ENCODE data around the gene SMG6.

Gene SMG6

DNA sequence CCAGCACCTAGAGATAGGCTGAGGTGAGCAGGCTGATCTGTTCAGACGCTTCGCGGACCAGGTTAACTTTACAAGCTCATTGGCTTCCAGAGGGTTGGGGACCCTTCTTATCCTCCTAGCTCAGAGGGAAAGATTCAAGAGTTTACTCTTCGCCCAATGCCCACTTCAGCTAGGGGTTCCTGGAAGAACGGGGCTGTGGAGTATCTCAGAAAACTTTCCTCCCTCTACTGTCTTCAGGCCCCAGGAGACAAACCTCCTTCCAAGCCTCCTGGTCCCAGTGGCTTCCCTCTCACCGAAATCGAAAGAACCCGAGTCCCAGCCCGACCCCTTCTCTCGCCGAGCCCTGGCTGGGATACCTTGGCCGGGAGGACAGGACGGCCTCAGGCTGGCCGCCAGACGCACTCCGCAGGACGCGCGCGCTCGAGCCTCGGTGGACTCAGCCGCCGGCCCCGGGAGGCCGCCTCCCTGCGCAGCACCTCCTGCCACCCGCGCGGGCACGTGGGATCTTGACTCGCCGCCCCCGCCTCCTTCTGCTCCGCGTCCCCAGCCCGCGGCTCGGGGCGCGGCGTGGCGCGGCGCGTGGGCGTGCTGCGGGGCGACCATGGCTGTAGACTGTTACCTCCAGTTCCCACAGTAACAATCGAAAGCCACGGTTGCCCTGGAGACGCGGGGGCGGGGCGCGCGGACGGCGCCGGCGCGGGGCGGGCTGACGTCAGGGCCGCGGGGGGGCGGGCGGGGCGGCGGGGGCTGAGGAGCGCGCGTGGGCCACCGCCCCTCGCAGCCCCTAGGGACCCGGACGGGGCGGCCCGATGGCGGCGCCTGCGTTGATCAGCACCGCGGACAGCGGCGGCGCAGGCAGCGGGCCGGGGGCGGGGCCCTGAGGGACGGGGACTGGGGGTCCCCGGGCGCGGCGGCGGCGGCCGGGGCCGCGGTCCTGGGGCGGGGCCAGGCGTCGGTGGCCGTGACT is 254.0 kb downstream of the SMG6 start:
- no peaks in the 10 kb centered on the region for H3K36me3 ChIP-seq (ENCODE audit: control insufficient read depth, insufficient read depth, low read length)
- H3K4me3 ChIP-seq (ENCODE audit: low read depth, low read length), result peak overlapping the region; percentile 55
- no peak overlapping the region for H3K27ac ChIP-seq (ENCODE audit: low read depth, low read length)
- no peak overlapping the region for H3K9ac ChIP-seq (ENCODE audit: low read depth, low read length)
- H3K27me3 ChIP-seq (ENCODE audit: control insufficient read depth, insufficient read depth, low read length), result peaks cover 66% of the 10 kb centered on the region
- peaks cover 2% of the 10 kb centered on the region; the same call in 1 of the 2 replicates for H3K4me1 ChIP-seq (ENCODE audit: control insufficient read depth, insufficient read depth, low read length)
- H3K9me3 ChIP-seq (ENCODE audit: control insufficient read depth, insufficient read depth, low read length), result no peaks in the 10 kb centered on the region

DNA sequence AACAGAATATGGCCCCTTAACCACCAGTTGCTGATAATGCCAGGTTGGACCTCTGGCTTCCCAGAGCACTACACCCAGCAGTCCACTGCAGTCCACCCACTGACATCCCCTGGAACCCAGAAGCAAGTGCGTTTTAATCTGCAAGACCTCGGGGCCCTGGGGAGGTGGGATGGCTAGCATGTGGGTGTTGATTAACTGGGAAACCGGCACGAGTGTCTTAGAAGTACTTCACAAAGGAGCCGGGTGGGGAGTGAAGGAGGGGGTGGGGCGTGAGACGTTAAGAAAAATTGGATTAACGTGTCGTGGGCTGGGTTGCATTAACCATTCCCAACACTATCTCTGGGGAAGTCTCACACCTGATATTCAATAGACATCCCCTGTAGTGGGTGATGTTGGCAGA is 254.8 kb downstream of the SMG6 start:
- Histone ChIP-seq H3K36me3 (ENCODE audit: control insufficient read depth, insufficient read depth, low read length) (peaks cover 1% of the 10 kb centered on the region), H3K9ac (ENCODE audit: low read depth, low read length) (no peak overlapping the region), H3K4me1 (ENCODE audit: control insufficient read depth, insufficient read depth, low read length) (no peaks in the 10 kb centered on the region), H3K27ac (ENCODE audit: low read depth, low read length) (no peak overlapping the region), H3K9me3 (ENCODE audit: control insufficient read depth, insufficient read depth, low read length) (no peaks in the 10 kb centered on the region), H3K27me3 (ENCODE audit: control insufficient read depth, insufficient read depth, low read length) (peaks cover 58% of the 10 kb centered on the region), H3K4me3 (ENCODE audit: low read depth, low read length) (no peak overlapping the region)

DNA sequence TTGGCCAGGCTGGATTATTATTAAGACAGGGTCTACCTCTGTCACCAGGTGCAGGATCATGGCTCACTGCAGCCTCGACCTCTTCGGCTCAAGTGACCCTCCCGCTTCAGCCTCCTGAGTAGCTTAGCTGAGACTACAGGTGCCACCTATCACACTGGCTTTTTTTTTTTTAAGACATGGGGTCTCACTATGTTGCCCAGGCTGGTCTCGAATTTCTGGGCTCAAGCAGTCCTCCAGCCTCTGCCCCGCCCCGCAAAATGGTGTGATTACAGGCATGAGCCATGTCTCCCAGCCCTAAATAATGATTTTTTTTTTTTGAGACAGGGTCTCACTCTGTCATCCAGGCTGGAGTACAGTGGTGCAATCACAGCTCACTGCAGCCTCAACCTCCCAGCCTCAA is 256.0 kb downstream of the SMG6 start:
- Histone ChIP-seq H3K9ac (ENCODE audit: low read depth, low read length) (no peak overlapping the region), H3K27ac (ENCODE audit: low read depth, low read length) (no peak overlapping the region), H3K36me3 (ENCODE audit: control insufficient read depth, insufficient read depth, low read length) (peaks cover 13% of the 10 kb centered on the region), H3K27me3 (ENCODE audit: control insufficient read depth, insufficient read depth, low read length) (peaks cover 47% of the 10 kb centered on the region), H3K4me3 (ENCODE audit: low read depth, low read length) (no peak overlapping the region), H3K4me1 (ENCODE audit: control insufficient read depth, insufficient read depth, low read length) (0 out of 2 replicates have a peak, but pooled peaks cover 3% of the 10 kb centered on the region), H3K9me3 (ENCODE audit: control insufficient read depth, insufficient read depth, low read length) (no peaks in the 10 kb centered on the region)

GRCh38 chr17:2044263-2044894 is 259.2 kb downstream of the SMG6 start:
- H3K4me3 ChIP-seq (ENCODE audit: low read depth, low read length), result no peak overlapping the region
- no peak overlapping the region for H3K9ac ChIP-seq (ENCODE audit: low read depth, low read length)
- H3K9me3 ChIP-seq (ENCODE audit: control insufficient read depth, insufficient read depth, low read length), result no peaks in the 10 kb centered on the region
- peaks cover 13% of the 10 kb centered on the region for H3K36me3 ChIP-seq (ENCODE audit: control insufficient read depth, insufficient read depth, low read length)
- no peak overlapping the region for H3K27ac ChIP-seq (ENCODE audit: low read depth, low read length)
- 0 out of 2 replicates have a peak, but pooled peaks cover 3% of the 10 kb centered on the region for H3K4me1 ChIP-seq (ENCODE audit: control insufficient read depth, insufficient read depth, low read length)
- H3K27me3 ChIP-seq (ENCODE audit: control insufficient read depth, insufficient read depth, low read length), result peaks cover 28% of the 10 kb centered on the region

DNA sequence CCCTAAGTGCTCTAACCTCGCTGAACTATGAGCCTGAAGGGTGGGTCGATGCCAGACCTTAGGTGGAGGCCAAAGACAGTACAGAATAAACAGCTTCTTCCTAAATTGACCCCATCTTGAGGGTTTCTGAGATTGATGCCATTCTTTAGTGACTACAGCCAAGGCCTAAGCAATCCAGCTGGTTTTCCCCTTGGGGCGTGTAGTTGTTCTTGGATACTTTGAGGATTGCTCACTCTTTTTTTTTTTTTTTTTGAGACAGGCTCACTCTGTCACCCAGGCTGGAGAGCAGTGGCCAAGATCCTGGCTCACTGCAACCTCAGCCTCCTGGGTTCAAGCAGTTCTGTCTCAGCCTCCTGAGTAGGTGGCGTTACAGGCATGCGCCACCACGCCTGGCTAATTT is 259.8 kb downstream of the SMG6 start:
- H3K27me3 ChIP-seq (ENCODE audit: control insufficient read depth, insufficient read depth, low read length), result peaks cover 22% of the 10 kb centered on the region
- 0 out of 2 replicates have a peak, but pooled peaks cover 3% of the 10 kb centered on the region for H3K4me1 ChIP-seq (ENCODE audit: control insufficient read depth, insufficient read depth, low read length)
- no peak overlapping the region for H3K27ac ChIP-seq (ENCODE audit: low read depth, low read length)
- no peaks in the 10 kb centered on the region for H3K9me3 ChIP-seq (ENCODE audit: control insufficient read depth, insufficient read depth, low read length)
- no peak overlapping the region for H3K9ac ChIP-seq (ENCODE audit: low read depth, low read length)
- H3K4me3 ChIP-seq (ENCODE audit: low read depth, low read length), result no peak overlapping the region
- peaks cover 13% of the 10 kb centered on the region for H3K36me3 ChIP-seq (ENCODE audit: control insufficient read depth, insufficient read depth, low read length)

DNA sequence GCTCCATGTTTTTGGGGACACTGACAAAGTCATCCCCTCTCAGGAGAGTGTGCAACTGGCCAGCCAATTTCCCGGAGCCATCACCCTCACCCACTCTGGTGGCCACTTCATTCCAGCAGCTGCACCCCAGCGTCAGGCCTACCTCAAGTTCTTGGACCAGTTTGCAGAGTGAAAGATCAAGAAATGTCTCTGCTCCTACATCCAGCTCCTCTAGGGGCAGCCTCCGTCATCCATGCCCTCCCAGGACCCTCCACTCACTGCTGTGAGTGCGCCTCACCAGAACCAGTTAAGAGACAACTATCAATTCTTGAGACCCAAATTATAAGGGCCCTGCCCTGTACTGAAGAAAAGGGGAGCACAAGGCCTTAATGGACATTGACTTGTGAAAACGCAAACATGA is 260.7 kb downstream of the SMG6 start:
- no peak overlapping the region; the same call in 1 of the 2 replicates for H3K4me3 ChIP-seq (ENCODE audit: low read depth, low read length)
- no peak overlapping the region for H3K27ac ChIP-seq (ENCODE audit: low read depth, low read length)

DNA sequence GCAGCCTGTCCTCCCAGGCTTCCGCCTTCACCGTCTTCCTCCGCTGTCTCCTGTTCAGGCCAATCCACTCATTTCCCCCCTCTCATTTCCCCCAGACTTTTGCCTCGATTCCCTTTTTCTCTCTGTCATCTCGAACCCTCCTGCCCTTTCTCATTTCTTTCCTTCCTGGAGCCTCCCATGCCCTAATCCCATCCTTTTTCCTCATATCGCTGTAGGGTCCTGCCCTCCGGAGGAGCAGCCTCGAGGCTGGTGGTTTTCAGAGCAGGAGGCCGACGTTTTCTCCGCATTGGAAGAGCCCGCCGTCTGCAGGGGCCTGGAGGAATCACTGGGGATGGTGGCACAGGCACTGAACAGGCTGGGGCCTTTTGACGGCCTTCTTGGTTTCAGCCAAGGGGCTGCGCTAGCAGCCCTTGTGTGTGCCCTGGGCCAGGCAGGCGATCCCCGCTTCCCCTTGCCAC is 261.2 kb downstream of the SMG6 start:
- peaks cover 13% of the 10 kb centered on the region for H3K36me3 ChIP-seq (ENCODE audit: control insufficient read depth, insufficient read depth, low read length)
- H3K27ac ChIP-seq (ENCODE audit: low read depth, low read length), result peak overlapping the region; percentile 6
- H3K9me3 ChIP-seq (ENCODE audit: control insufficient read depth, insufficient read depth, low read length), result no peaks in the 10 kb centered on the region
- 0 out of 2 replicates have a peak, but pooled peaks cover 3% of the 10 kb centered on the region for H3K4me1 ChIP-seq (ENCODE audit: control insufficient read depth, insufficient read depth, low read length)
- H3K9ac ChIP-seq (ENCODE audit: low read depth, low read length), result peak overlapping the region; percentile 87
- H3K27me3 ChIP-seq (ENCODE audit: control insufficient read depth, insufficient read depth, low read length), result peaks cover 8% of the 10 kb centered on the region
- H3K4me3 ChIP-seq (ENCODE audit: low read depth, low read length), result peak overlapping the region; percentile 90

More for the DNA sequence above, 260.7 kb downstream of the SMG6 start:
- Histone ChIP-seq H3K4me1 (ENCODE audit: control insufficient read depth, insufficient read depth, low read length) (0 out of 2 replicates have a peak, but pooled peaks cover 3% of the 10 kb centered on the region), H3K36me3 (ENCODE audit: control insufficient read depth, insufficient read depth, low read length) (peaks cover 13% of the 10 kb centered on the region), H3K27me3 (ENCODE audit: control insufficient read depth, insufficient read depth, low read length) (peaks cover 13% of the 10 kb centered on the region), H3K9ac (ENCODE audit: low read depth, low read length) (no peak overlapping the region), H3K9me3 (ENCODE audit: control insufficient read depth, insufficient read depth, low read length) (no peaks in the 10 kb centered on the region)

GRCh38 chr17:2041561-2042389 is 261.8 kb downstream of the SMG6 start, which contains the start of gene OVCA2:
Gene OVCA2 (plus strand): TSS chr17:2042022. CDS start chr17:2042048, 26 bp downstream.
- H3K9ac ChIP-seq (ENCODE audit: low read depth, low read length), result peak within 1 kb of the TSS; percentile 87
- peak within 1 kb of the TSS; percentile 84 for H3K27ac ChIP-seq (ENCODE audit: low read depth, low read length)
- H3K9me3 ChIP-seq (ENCODE audit: control insufficient read depth, insufficient read depth, low read length), result no peaks in the 10 kb centered on the region
- H3K4me3 ChIP-seq (ENCODE audit: low read depth, low read length), result peak within 1 kb of the TSS; percentile 90
- peaks cover 6% of the 10 kb centered on the region; the same call in 1 of the 2 replicates for H3K27me3 ChIP-seq (ENCODE audit: control insufficient read depth, insufficient read depth, low read length)
- H3K36me3 ChIP-seq (ENCODE audit: control insufficient read depth, insufficient read depth, low read length), result peaks cover 13% of the 10 kb centered on the region
- 0 out of 2 replicates have a peak, but pooled peaks cover 3% of the 10 kb centered on the region for H3K4me1 ChIP-seq (ENCODE audit: control insufficient read depth, insufficient read depth, low read length)

DNA sequence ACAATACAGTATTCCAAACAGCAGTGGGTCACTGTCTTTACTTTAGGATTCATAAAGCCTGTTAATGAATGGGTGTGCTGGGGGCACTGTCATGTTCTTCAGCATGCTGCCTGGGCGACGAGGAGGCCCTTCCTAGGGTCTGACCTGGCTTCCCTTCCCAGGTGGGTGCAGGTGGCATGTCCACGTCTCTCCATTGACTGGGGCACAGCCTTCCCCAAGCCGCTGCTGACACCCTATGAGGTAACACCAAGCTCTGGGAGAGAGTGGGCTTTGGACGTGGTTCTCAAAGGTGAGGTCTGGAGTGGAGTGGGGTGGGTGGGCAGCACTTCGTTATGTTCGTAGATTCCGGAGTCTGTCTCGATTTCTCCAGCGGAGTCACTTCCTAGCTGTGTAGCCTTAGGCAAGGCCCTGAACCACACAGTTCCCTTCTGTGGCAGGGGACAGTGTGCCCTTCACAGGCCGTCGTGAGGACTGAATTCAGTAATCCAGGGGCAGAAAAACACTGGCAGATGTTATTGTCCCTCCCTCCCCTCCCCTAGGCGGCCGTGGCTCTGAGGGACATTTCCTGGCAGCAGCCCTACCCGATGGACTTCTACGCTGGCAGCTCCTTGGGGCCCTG is 262.5 kb downstream of the SMG6 start:
- Histone ChIP-seq H3K36me3 (ENCODE audit: control insufficient read depth, insufficient read depth, low read length) (peaks cover 14% of the 10 kb centered on the region), H3K27me3 (ENCODE audit: control insufficient read depth, insufficient read depth, low read length) (peaks cover 6% of the 10 kb centered on the region; the same call in 1 of the 2 replicates), H3K27ac (ENCODE audit: low read depth, low read length) (peak overlapping the region; percentile 28), H3K4me1 (ENCODE audit: control insufficient read depth, insufficient read depth, low read length) (0 out of 2 replicates have a peak, but pooled peaks cover 3% of the 10 kb centered on the region), H3K4me3 (ENCODE audit: low read depth, low read length) (peak overlapping the region; percentile 90), H3K9ac (ENCODE audit: low read depth, low read length) (no peak overlapping the region), H3K9me3 (ENCODE audit: control insufficient read depth, insufficient read depth, low read length) (no peaks in the 10 kb centered on the region)

All from HUES48 (cell line).